ENCODE measurements around the gene OBSL1. TPM values are rescaled to one million over a fixed set of nuclear protein-coding genes. Genes with fewer than 3 reads are reported as not detected.

OBSL1 gene
- total RNA-seq, 1 donor = 0.52 TPM

DNA sequence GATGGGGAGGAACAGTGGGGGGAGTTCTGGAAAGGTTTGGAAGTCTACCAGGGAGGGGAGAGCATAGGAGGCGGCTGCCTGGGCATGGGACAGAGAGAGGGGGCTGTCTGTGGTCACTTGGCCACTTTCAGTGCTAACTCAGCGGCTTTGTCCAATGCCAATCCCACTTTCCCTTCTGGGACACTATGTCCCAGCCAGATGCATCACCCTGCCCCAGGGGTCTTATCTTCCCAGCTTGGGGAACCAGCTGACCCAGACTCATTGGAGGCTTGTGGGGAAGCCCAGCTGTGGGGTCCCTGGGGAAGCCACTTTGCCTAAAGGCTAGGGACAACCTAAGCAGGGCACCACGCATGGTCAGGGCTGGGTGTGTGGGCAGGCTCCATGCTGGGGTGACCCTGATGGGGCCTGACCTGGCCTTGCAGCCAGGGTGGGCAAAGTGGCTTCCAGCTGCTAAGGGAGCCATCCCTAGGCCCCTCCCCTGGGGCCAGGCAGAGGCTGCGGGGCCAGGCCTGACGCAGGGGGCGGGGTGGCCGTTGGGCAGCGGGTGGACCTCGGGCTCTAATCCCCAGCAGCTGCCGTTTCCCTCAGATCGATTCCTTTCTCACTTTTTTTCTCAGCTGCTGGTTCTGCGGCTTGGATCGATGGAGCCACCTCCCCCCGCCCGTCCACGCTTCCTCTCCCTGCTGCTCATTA lies 58.7 kb downstream of the OBSL1 start:
- no peaks in the 10 kb centered on the region for H3K9me3 ChIP-seq (ENCODE audit: low read depth, low read length)
- H3K4me1 ChIP-seq (ENCODE audit: insufficient read depth, low read length) = peaks cover 11% of the 10 kb centered on the region
- no peak overlapping the region for H3K4me3 ChIP-seq (ENCODE audit: low read length)
- peaks cover 42% of the 10 kb centered on the region for H3K27me3 ChIP-seq (ENCODE audit: insufficient read depth, low read length)

DNA sequence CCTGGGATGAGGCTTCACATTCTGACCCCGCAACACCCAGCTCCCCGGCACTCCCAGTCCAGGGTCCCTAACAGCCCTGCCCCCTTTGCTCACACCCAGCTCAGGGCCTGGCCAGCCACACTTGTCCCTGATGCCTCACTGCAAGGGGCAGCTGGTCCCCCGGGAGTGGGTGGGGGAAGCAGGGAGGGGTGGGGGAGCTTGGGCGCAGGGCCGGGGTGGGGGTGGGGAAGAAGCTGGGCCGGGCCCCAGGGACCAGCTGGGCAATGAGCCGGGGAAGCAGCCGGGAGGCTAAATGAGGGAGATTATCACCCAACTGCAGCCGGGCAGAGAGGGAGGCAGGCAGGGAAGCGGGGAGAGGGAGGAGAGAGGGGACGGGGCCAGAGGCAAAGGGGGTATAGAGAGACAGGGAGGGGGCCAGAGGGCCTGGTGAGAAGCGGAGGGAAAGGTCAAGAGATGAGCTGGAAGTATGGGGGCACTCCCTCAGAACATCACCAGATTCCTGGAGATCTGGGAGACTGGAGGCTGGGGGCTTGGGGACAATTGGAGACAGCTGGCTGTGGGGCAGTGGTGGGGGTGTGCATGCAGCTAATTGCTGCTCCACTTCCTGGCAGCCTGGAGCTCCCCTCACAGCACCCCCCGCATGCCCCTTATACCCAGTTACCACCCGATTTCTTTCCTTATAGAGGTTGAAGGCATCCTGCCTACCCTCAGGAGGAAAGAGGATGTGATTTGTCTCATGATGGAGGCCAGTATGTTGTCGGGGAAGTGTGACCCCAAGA lies 59.6 kb downstream of the OBSL1 start:
- H3K4me3 ChIP-seq (ENCODE audit: low read length) = no peak overlapping the region
- H3K9me3 ChIP-seq (ENCODE audit: low read depth, low read length) = no peaks in the 10 kb centered on the region
- peaks cover 42% of the 10 kb centered on the region for H3K27me3 ChIP-seq (ENCODE audit: insufficient read depth, low read length)
- H3K4me1 ChIP-seq (ENCODE audit: insufficient read depth, low read length) = peaks cover 11% of the 10 kb centered on the region

DNA sequence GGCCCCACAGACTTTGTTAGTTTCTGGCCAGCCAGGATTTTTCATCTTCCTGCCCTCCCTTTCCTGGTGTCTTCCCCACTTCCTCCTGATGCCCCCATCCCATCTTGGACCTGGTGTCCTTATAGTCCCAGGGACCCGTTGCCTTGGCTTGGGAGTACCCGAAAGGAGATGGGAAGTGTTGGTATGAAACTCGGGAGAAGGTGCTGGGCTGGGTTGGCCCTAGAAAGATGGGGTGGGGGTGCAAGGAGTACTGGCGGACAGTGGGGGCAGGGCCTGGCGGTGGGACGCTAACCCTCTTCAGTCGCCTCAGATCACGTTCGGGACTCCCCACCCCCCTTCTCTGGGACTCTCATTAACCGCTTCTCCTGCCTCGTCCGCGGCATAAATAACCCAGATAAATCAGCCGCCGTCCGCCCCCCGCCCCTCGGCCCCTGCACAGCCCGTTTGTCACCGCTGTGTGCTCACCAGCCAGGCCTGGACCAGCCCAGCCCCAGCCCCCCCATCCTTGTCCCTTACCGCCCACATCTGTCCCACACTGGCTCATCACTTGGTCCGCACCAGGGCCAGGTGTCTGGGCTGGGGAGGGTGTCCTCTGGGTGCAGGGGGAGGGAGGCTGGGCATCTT lies 60.7 kb downstream of the OBSL1 start:
- Histone ChIP-seq H3K4me3 (ENCODE audit: low read length) (no peak overlapping the region), H3K9me3 (ENCODE audit: low read depth, low read length) (no peaks in the 10 kb centered on the region), H3K27me3 (ENCODE audit: insufficient read depth, low read length) (peaks cover 42% of the 10 kb centered on the region), H3K4me1 (ENCODE audit: insufficient read depth, low read length) (peaks cover 11% of the 10 kb centered on the region)

DNA sequence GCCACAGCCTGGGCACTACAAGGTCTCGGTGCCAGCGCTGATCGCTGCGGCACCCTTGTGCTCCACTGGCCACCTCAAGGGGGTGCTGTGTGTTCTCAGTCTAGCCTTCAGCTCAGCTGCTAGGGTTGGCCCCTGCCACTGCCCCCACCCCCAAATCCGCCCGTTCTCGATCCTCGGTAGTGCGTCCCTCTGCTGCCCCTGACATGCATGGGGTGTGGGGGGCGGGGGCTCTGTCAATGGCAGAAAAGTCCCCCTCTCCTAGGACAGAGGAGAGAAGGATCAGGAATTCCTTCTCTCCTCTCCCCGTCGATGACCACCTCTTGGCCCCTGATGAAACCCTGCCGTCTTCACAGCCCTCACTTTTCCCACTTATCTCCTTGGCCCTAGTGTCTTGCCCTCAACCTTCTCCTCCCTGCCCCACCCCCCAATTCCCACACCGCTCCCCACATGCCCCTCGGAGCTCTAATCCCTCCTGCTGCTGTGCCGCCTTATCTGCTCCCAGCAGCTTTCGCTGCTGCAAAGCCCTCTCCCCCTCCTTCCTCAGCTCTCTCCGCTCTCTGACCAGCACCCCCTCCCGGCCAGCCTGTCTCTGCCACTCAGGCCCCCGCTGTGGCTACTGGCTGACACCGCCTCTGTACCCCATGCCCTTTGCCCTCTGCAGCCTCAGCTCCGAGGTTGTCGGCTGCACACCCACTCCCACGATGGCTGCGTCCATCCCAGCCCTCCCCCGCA lies 61.4 kb downstream of the OBSL1 start:
- Histone ChIP-seq H3K27me3 (ENCODE audit: insufficient read depth, low read length) (peaks cover 39% of the 10 kb centered on the region), H3K4me3 (ENCODE audit: low read length) (no peak overlapping the region), H3K9me3 (ENCODE audit: low read depth, low read length) (no peaks in the 10 kb centered on the region), H3K4me1 (ENCODE audit: insufficient read depth, low read length) (peaks cover 11% of the 10 kb centered on the region)

DNA sequence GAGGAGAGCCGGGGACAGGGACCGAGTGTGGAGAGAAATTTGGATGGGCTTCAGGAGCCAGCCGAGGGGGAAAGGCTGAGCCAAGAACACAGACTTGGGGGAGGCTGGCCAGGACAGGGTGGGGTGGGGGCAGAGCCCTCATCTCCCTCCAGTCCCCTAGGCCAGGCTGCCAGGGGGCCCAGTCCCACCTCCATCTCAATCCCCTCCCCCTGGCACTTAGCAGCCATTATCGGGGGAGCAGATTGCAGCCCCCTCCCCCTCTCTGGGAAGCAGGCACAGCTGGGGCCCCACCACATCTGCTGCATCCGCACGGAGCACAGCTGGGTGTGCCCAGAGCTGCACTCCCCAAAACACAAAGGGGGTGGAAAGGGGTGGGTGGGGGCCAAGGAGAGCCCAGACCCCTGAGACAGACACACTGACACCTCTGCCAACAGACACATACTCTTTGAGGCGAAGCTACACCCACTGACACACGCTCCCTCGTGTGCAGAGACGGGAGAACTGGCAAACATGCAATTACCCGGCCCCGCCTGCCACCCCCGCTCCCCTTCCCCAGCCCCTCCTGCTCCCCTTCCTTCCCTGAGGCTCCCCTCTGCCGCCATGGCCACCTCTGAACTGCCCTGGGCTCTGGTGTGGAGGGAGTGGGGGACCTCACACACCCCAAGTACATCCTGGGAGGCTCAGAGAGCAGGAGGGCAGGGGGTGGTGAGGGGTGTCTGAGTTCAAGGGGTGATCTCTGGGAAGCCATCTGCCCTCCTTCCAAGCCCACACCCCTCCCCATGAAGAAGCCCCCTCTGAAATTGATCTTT lies 62.2 kb downstream of the OBSL1 start:
- Histone ChIP-seq H3K27me3 (ENCODE audit: insufficient read depth, low read length) (peaks cover 36% of the 10 kb centered on the region), H3K9me3 (ENCODE audit: low read depth, low read length) (no peaks in the 10 kb centered on the region), H3K4me3 (ENCODE audit: low read length) (no peak overlapping the region), H3K4me1 (ENCODE audit: insufficient read depth, low read length) (peaks cover 11% of the 10 kb centered on the region)

DNA sequence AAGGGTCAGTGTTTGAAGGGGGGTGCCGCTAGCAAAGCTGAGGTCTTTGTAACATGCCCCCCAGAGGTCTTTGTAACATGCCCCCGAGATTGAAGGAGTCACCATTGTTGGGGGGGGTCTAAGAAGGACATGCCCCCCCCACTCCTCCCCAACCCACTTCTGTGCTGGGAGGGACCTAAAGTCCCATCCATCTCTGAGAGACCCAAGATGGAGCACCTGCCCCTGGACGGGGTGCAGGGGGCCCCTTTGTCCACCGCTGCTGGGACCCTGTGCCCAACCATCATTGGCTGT lies 63.0 kb downstream of the OBSL1 start:
- Histone ChIP-seq H3K4me1 (ENCODE audit: insufficient read depth, low read length) (peaks cover 11% of the 10 kb centered on the region), H3K4me3 (ENCODE audit: low read length) (no peak overlapping the region), H3K27me3 (ENCODE audit: insufficient read depth, low read length) (peaks cover 28% of the 10 kb centered on the region), H3K9me3 (ENCODE audit: low read depth, low read length) (no peaks in the 10 kb centered on the region)

DNA sequence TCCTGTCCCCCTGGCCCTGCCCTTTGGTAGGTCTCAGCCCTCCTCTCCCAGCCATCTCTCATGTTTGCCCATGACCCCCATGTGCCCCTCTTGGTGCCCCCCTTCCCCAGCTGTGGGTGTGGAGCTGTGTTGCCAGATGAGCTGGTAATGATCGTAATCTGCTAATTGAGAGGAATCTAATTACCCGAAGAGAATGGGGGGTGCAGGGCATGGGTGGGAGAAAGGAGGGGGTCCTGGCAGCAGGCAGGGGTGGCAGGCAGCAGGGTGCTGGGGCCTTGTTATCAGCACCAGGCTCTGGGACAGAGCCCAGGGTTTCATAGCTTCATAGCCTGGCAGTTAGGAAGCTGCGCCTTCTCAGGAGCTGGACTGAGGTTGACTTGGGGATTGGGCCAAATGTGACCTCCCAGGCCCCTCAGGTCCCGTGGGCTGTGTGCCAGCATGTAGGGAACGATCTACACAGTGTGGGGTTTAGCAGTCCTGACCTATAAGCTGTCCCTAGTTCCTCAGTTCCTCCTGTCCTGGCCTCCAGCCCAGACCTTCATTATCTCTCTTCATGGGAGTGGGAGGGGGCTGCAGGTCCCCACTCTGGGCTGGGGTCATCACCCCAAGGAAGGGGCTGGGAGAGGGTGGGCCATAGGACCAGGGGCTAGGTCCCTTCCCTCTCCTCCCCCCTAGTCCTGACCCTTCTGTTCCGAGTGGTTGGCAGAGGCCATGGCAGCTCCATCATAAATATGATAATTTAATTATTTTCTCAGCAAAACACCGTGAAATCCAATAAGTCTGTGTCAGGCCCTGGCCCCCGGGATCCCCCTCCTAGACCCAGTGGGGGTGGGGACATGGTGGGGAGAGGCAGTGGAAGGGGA lies 63.5 kb downstream of the OBSL1 start:
- Histone ChIP-seq H3K27me3 (ENCODE audit: insufficient read depth, low read length) (peaks cover 23% of the 10 kb centered on the region), H3K4me1 (ENCODE audit: insufficient read depth, low read length) (peaks cover 11% of the 10 kb centered on the region), H3K4me3 (ENCODE audit: low read length) (no peak overlapping the region), H3K9me3 (ENCODE audit: low read depth, low read length) (no peaks in the 10 kb centered on the region)

DNA sequence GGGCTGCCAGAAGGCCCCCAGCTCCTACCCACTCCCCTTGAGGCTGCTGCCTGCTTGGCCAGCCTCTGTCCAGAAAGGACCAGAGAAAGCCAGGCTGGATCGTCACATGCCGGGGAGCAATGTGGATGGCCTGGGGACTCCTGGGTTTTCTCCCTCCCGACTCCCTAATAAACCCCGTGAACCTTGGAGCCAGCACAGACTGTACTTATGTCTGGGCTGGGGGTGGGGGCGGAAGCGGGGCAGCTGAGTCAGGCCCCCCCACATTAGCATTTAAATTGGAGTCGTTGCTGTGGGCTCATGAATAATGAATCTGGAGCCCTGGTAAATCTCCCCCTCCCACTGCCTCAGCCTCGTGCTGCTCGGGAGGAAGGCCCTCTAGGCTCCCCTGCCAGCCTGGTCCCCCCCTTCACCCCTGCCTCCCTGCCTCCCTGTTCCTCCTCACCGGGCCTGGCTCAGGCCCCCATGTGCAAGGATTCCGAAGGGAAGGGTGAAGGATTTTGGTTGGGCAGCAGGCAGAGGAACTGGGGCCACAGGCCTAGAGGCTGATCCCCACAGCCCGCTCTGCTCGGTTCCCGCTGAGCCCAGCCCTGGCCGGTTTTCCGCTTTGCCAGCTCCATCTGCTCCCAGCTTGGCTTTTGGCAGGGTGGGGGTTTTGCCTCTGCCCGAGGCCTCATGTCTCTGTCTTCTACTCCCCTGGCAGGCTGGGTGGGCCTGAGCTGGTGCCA lies 64.4 kb downstream of the OBSL1 start:
- H3K4me3 ChIP-seq (ENCODE audit: low read length) = no peak overlapping the region
- H3K27me3 ChIP-seq (ENCODE audit: insufficient read depth, low read length) = peaks cover 15% of the 10 kb centered on the region
- peaks cover 11% of the 10 kb centered on the region for H3K4me1 ChIP-seq (ENCODE audit: insufficient read depth, low read length)
- no peaks in the 10 kb centered on the region for H3K9me3 ChIP-seq (ENCODE audit: low read depth, low read length)

DNA sequence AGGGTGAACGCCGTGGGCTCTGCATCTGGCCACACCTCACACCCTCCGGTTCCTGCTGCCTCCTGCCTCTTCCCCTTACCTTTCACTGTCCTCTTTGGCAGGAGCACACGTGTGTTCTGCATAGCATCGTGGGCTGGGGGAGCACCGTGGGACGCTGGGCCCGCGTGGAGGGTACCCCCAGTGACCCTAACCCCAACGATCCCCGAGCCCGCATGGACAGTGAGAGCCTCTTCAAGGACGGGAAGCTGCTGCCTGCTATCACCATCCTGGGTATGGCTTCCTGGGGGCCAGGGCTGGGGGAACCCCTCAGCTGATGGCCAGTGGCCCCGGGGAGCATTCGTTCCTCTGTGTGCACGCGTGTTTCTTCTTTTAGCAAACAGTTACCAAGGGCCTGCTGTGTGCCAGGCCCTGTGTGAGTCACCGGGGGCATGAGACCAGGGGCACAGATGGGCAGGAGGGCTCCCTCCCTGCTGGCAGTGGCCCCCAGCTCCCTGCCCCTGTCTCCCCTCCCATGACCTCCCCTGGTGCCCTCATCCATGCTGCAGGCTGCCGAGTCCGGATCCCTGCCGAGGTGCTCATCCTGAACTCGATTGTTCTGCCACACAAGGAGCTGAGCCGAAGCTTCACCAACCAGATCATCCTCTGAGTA lies 65.1 kb downstream of the OBSL1 start:
- no peak overlapping the region for H3K4me3 ChIP-seq (ENCODE audit: low read length)
- H3K27me3 ChIP-seq (ENCODE audit: insufficient read depth, low read length) = peaks cover 13% of the 10 kb centered on the region
- H3K9me3 ChIP-seq (ENCODE audit: low read depth, low read length) = no peaks in the 10 kb centered on the region
- H3K4me1 ChIP-seq (ENCODE audit: insufficient read depth, low read length) = peaks cover 11% of the 10 kb centered on the region

DNA sequence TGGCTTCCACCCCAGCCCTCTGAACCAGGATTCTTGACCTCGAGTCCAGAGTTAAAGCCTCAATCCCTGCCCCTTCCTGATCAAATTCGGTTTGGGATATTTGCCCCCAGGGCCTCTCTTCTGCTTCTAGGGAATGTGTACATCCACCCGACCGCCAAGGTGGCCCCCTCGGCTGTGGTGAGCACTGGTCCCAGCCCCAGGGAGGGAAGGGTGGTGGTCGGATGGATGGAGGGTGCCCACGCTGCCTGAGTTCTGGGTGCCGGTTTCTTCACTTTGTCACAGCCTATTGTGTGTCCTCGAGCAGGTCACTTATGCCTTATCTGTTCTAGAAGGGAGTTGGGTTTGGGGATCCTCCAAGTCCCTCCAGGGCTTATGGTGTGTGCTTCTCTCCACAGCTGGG lies 65.8 kb downstream of the OBSL1 start:
- no peak overlapping the region for H3K4me3 ChIP-seq (ENCODE audit: low read length)
- peaks cover 11% of the 10 kb centered on the region for H3K4me1 ChIP-seq (ENCODE audit: insufficient read depth, low read length)
- peaks cover 8% of the 10 kb centered on the region for H3K27me3 ChIP-seq (ENCODE audit: insufficient read depth, low read length)
- H3K9me3 ChIP-seq (ENCODE audit: low read depth, low read length) = no peaks in the 10 kb centered on the region

DNA sequence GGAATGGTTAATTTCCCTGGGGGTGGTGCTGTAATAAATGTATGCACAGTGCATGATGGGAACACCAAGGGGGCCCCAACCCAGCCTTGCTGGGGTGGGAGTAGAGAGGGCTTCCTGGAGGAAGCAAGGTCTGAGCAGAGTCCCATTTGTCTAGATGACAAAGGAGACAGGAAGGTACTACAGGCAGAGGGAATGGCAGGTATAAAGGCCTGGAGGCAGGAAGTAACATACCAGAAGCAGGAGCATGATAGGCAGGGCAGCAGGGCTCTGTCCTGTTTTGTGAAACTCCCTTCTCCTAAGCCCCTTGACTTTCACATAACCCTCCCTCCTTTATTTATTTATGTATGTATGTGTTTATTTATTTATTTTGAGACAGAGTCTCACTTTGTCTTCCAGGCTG lies 68.7 kb downstream of the OBSL1 start:
- no peak overlapping the region for H3K4me3 ChIP-seq (ENCODE audit: low read length)
- H3K9me3 ChIP-seq (ENCODE audit: low read depth, low read length) = no peaks in the 10 kb centered on the region
- peaks cover 18% of the 10 kb centered on the region for H3K4me1 ChIP-seq (ENCODE audit: insufficient read depth, low read length)
- H3K27me3 ChIP-seq (ENCODE audit: insufficient read depth, low read length) = peaks cover 1% of the 10 kb centered on the region

DNA sequence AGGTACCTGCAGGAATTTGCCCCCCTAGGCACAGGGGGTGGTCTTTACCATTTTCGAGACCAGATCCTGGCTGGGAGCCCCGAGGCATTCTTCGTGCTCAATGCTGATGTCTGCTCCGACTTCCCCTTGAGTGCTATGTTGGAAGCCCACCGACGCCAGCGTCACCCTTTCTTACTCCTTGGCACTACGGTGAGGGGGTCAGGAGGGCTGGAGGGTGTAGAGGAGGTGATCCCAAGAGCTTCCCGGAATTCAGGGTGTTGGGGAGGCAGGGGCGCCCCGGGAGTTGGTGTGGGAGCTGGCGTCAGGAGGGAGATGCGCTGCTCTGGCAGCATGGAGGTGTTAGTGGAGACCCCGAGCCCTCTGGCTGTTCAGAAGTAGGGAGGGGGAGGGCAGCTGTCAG lies 69.5 kb downstream of the OBSL1 start:
- H3K9me3 ChIP-seq (ENCODE audit: low read depth, low read length) = no peaks in the 10 kb centered on the region
- no peak overlapping the region for H3K4me3 ChIP-seq (ENCODE audit: low read length)
- H3K27me3 ChIP-seq (ENCODE audit: insufficient read depth, low read length) = peaks cover 9% of the 10 kb centered on the region
- peaks cover 25% of the 10 kb centered on the region for H3K4me1 ChIP-seq (ENCODE audit: insufficient read depth, low read length)
